CD4-positive, alpha-beta memory T cell (primary cell): Measurements from ENCODE around the gene EPB41. TPM values are rescaled to one million over a fixed set of nuclear protein-coding genes. Genes with fewer than 3 reads are reported as not detected.
A peak's percentile ranks its signal among the peaks of the same experiment; 100 is the strongest.

ENCODE experiments used
- CTCF ChIA-PET: fragments of 350-600 bp; sonication (Branson Sonifier 250); formaldehyde crosslinking; loops from one replicate; lab custom pipeline; 2021; ENCODE audit warnings: inconsistent platforms; ENCODE audit not compliant: partially characterized antibody; lab: Charles Lee
- POLR2A ChIA-PET: fragments of 350-600 bp; sonication (Branson Sonifier 250); formaldehyde crosslinking; loops from one replicate; lab custom pipeline; 2021; ENCODE audit not compliant: partially characterized antibody; lab: Charles Lee
- DNase-seq, 5 donors: peaks; one replicate each; pipeline versions ENCODE4 v3.0.0 to v3.0.0-alpha.2; 2020 to 2022; ENCODE audit warnings: mixed read lengths in 1 of 5
- H3K27ac ChIP-seq: one replicate; pipeline ENCODE4 v1.7.0; 2013; ENCODE audit warnings: low read depth, low read length
- H3K27me3 ChIP-seq: 2 replicates; pipeline ENCODE4 v1.7.0; 2013; ENCODE audit warnings: mild to moderate bottlenecking, low read length, moderate library complexity; ENCODE audit not compliant: insufficient read depth
- H3K36me3 ChIP-seq: 2 replicates; pipeline ENCODE4 v1.7.0; 2013; ENCODE audit warnings: mild to moderate bottlenecking, low read length, moderate library complexity; ENCODE audit not compliant: insufficient read depth
- H3K4me1 ChIP-seq: 2 replicates; pipeline ENCODE4 v1.7.0; 2013; ENCODE audit warnings: mild to moderate bottlenecking, low read length, moderate library complexity; ENCODE audit not compliant: insufficient read depth
- H3K4me3 ChIP-seq, 2 donors: one replicate each; pipeline ENCODE4 v1.7.0; 2013; ENCODE audit warnings: low read length in 2 of 2, mild to moderate bottlenecking in 1 of 2
- H3K9me3 ChIP-seq, 2 donors: one replicate each; pipeline ENCODE4 v1.7.0; 2013; ENCODE audit warnings: low read length in 2 of 2, control low read depth in 1 of 2; ENCODE audit not compliant: control insufficient read depth in 1 of 2
- H3K27ac Mint-ChIP-seq, 7 donors: one replicate each; pipeline ENCODE4 v1.8.0; 2020 to 2021; ENCODE audit warnings: mixed read lengths in 7 of 7, mild to moderate bottlenecking in 6 of 7, inconsistent platforms in 3 of 7, moderate library complexity in 3 of 7
- H3K27me3 Mint-ChIP-seq, 2 donors: one replicate each; pipeline ENCODE4 v1.8.0; 2020 to 2021; ENCODE audit warnings: mixed read lengths in 2 of 2
- H3K36me3 Mint-ChIP-seq, 2 donors: one replicate each; pipeline ENCODE4 v1.8.0; 2020 to 2021; ENCODE audit warnings: mixed read lengths in 2 of 2, inconsistent platforms in 1 of 2, mild to moderate bottlenecking in 1 of 2
- H3K4me1 Mint-ChIP-seq, 4 donors: one replicate each; pipeline ENCODE4 v1.8.0; 2020 to 2021; ENCODE audit warnings: mixed read lengths in 4 of 4, mild to moderate bottlenecking in 1 of 4
- H3K4me3 Mint-ChIP-seq, 8 donors: one replicate each; pipeline ENCODE4 v1.8.0; 2020 to 2021; ENCODE audit warnings: mixed read lengths in 8 of 8, mild to moderate bottlenecking in 7 of 8, moderate library complexity in 6 of 8, inconsistent platforms in 3 of 8
- H3K9me3 Mint-ChIP-seq, 8 donors: one replicate each; pipeline ENCODE4 v1.8.0; 2020 to 2021; ENCODE audit warnings: mixed read lengths in 8 of 8, mild to moderate bottlenecking in 5 of 8, inconsistent platforms in 3 of 8, moderate library complexity in 1 of 8
- intact Hi-C: fragments of 100-400 bp; cut with micrococcal nuclease; formaldehyde crosslinking; loops from one replicate; pipeline ENCODE4 v1.15.1; 2023
- polyA plus RNA-seq, 2 donors: library from polyadenylated mRNA; unstranded; fragments of 300-500 nt; fragmentation: Illumina TruSeq; gene quantifications; one replicate each; pipeline ENCODE4 v1.2.3, GENCODE V29; 2021
- total RNA-seq, 2 experiments: library from RNA; stranded (reverse); gene quantifications; one replicate each; pipeline ENCODE4 v1.2.3, GENCODE V29; 2021

Gene EPB41
- total and polyA plus RNA-seq, 4 experiments from 2014 or later = 56.1 to 321 (median 213) TPM

DNA sequence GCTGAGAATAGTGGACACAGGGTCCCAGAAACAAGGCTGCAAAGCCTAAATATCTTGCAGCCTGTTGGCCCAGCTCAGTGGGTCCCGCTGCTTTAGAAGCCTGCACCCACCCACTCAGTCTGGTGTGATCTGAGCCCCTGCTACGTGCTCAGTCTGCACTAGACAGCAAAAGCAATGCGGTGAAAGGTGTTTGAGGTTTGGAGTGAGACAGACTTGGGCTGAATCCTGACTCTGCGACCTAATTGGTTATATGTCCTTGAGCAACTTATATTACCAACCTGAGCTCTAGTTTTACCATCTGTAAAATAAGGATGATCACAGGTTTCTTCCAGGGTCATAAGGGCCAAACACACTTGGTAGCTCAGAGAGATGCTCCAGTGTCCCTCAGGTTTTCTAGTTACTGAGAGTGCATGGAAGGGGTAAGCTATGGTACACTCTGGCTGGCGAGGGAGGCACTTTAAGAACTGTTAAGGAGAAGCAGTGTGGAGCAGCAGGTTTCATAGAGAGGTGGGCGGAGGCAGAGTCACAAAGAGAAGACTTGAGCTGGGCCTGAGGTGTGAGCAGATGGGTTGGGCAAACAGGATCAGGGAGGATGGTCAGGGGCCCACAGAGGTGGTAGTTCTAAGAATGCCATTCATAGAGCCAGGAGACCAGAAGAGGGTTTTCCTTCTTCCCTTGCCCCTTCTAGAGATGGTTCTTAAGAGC lies 199.2 kb downstream of the EPB41 start:
- peaks cover 0 to 2% (median 0%) of the 10 kb centered on the region in 4 donors for H3K4me1 Mint-ChIP-seq
- peak overlapping the region in 2 of 7 donors; percentile 12 to 33 for H3K27ac Mint-ChIP-seq
- CTCF ChIA-PET = interaction anchor here (1.1 to 2.8 kb wide), 3 partner anchors 11 to 89 kb away, joined by 3 to 8 read pairs (median 3); no protein-coding TSS in a partner anchor
- intact Hi-C loops = no loop called here
- H3K4me3 ChIP-seq = no peak overlapping the region
- H3K27me3 Mint-ChIP-seq = no peaks in the 10 kb centered on the region
- H3K4me1 ChIP-seq = no peaks in the 10 kb centered on the region
- peak overlapping the region in 1 of 8 donors; percentile 23 for H3K4me3 Mint-ChIP-seq
- H3K9me3 Mint-ChIP-seq = peaks cover 0 to 2% (median 0%) of the 10 kb centered on the region in 8 donors
- no peak for DNase-seq
- H3K27ac ChIP-seq = no peak overlapping the region
- peaks cover 72 to 74% of the 10 kb centered on the region in 2 donors for H3K36me3 Mint-ChIP-seq
- no peaks in the 10 kb centered on the region for H3K27me3 ChIP-seq
- H3K9me3 ChIP-seq = no peaks in the 10 kb centered on the region
- POLR2A ChIA-PET = interaction anchor here (0.8 kb wide), 1 partner anchor 11 kb away, joined by 3 read pairs; no protein-coding TSS in a partner anchor
- peaks cover 71% of the 10 kb centered on the region for H3K36me3 ChIP-seq

DNA sequence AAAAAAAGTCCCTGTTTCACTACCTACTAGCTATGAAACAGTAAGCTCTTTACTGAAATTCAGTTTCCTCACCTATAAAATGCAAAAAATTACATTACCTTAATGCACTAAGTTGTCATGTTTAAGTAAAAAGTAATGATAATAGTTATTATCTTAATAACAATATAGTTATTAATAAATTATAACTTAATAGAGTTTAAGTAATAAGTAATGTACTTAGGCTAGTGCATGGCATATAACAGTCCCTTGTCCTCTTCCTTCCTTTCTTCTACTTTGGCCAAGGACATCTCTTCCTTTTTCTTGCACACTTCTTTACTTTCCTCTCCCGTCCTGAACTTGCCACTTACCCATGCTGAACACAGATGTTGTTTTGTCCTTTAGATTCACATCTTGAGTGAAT lies 200.3 kb downstream of the EPB41 start:
- DNase-seq = no peak
- intact Hi-C loops = no loop called here
- no peak overlapping the region for H3K27ac ChIP-seq
- Mint-ChIP-seq H3K27me3 (no peaks in the 10 kb centered on the region), H3K36me3 (peaks cover 75 to 79% of the 10 kb centered on the region in 2 donors), H3K4me1 (peaks cover 0 to 4% (median 0%) of the 10 kb centered on the region in 4 donors), H3K27ac (no peak overlapping the region), H3K4me3 (no peak overlapping the region), H3K9me3 (peaks cover 0 to 3% (median 0%) of the 10 kb centered on the region in 8 donors)
- peaks cover 65% of the 10 kb centered on the region for H3K36me3 ChIP-seq
- H3K4me1 ChIP-seq = no peaks in the 10 kb centered on the region
- no peak overlapping the region for H3K4me3 ChIP-seq
- H3K27me3 ChIP-seq = no peaks in the 10 kb centered on the region
- no peaks in the 10 kb centered on the region for H3K9me3 ChIP-seq
- CTCF ChIA-PET = interaction anchor here (1.1 to 2.8 kb wide), 3 partner anchors 10 to 88 kb away, joined by 3 to 8 read pairs (median 3); no protein-coding TSS in a partner anchor
- POLR2A ChIA-PET = interaction anchor here (0.8 kb wide), 1 partner anchor 10 kb away, joined by 3 read pairs; no protein-coding TSS in a partner anchor

DNA sequence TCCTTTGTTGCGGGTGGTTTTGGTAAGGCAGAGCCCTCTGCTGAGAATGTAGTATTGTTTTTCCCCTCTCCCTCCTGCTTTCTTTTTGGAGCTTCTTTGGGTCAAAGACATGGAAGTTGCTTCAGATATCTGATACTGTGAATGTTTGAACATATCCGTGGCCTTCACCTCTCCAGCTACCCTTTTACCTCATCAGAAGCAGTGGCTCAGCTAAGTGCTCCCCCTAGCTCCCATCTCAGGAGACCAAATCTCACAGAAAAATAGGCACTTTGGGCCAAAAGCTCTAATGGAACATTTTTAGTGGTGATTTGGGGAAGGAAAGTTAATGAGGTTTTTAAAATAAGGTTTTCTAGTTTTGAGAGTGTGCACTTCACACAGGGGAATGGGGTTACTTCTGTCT lies 203.0 kb downstream of the EPB41 start:
- DNase-seq = no peak
- Mint-ChIP-seq H3K36me3 (peaks cover 63 to 64% of the 10 kb centered on the region in 2 donors), H3K27me3 (peaks cover 0 to 4% of the 10 kb centered on the region in 2 donors), H3K9me3 (peaks cover 0 to 1% (median 0%) of the 10 kb centered on the region in 8 donors), H3K4me1 (peaks cover 0 to 12% (median 1%) of the 10 kb centered on the region in 4 donors), H3K27ac (peak overlapping the region in 1 of 7 donors; percentile 41), H3K4me3 (no peak overlapping the region)
- Histone ChIP-seq H3K27me3 (no peaks in the 10 kb centered on the region), H3K4me1 (peaks cover 13% of the 10 kb centered on the region), H3K4me3 (no peak overlapping the region), H3K27ac (no peak overlapping the region), H3K9me3 (no peaks in the 10 kb centered on the region), H3K36me3 (peaks cover 49% of the 10 kb centered on the region)
- CTCF ChIA-PET = interaction anchor here (1.0 to 1.5 kb wide), 2 partner anchors 11 to 85 kb away, joined by 3 to 4 read pairs; no protein-coding TSS in a partner anchor
- intact Hi-C loops = no loop called here
- POLR2A ChIA-PET = no interaction called here

DNA sequence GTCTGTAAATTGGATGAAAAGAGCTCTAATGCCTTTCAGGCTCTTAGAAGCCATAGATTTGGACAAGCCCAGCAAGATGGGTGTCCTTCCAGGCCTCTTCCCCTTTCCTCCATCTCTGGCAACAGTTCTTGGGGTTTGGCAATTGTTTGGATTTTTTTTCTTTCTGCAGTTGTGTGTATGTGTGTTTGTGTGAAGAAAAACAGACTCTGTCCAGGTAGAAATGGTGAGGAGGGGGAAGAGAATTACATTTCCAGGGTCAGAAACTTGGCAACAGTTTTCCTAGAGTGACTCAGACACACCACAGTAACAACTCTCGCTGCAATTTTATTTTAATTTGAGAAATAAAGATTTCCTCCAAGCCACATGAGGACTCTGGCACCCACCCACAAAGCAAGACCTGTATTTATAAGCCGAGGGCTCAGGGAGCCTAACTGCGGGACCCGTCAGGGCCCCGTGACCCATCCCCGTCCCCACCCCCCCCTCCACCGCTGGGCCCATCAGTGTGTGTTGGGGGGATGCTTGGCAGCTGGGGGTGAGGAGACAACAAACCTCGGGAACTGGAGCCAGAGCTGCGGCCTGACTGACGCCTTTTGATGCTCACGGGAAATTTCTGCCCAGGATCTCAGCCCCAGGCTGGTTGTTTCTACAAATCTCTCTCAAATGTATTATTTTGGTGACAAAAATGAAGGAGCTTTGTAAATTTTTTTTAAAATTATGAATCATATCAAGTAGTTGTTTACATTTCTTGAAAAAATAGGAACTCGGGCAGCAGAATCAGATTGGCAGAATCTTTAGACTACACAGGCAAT lies 205.0 kb downstream of the EPB41 start:
- H3K4me3 Mint-ChIP-seq = no peak overlapping the region
- peaks cover 0 to 1% (median 0%) of the 10 kb centered on the region in 8 donors for H3K9me3 Mint-ChIP-seq
- no peaks in the 10 kb centered on the region for H3K9me3 ChIP-seq
- ChIA-PET POLR2A (no interaction called here), CTCF (interaction anchor here (1.1 to 3.7 kb wide), 6 partner anchors 9 to 237 kb away, joined by 3 to 20 read pairs (median 5); no protein-coding TSS in a partner anchor)
- H3K27ac ChIP-seq = no peak overlapping the region
- peaks cover 30% of the 10 kb centered on the region for H3K36me3 ChIP-seq
- peaks cover 1 to 17% (median 4%) of the 10 kb centered on the region in 4 donors for H3K4me1 Mint-ChIP-seq
- no peak overlapping the region for H3K4me3 ChIP-seq
- no peak for DNase-seq
- H3K27me3 Mint-ChIP-seq = peaks cover 1 to 7% of the 10 kb centered on the region in 2 donors
- no peak overlapping the region for H3K27ac Mint-ChIP-seq
- H3K36me3 Mint-ChIP-seq = peaks cover 45% of the 10 kb centered on the region in 2 donors
- H3K27me3 ChIP-seq = no peaks in the 10 kb centered on the region
- H3K4me1 ChIP-seq = peaks cover 25% of the 10 kb centered on the region
- intact Hi-C loops = no loop called here

DNA sequence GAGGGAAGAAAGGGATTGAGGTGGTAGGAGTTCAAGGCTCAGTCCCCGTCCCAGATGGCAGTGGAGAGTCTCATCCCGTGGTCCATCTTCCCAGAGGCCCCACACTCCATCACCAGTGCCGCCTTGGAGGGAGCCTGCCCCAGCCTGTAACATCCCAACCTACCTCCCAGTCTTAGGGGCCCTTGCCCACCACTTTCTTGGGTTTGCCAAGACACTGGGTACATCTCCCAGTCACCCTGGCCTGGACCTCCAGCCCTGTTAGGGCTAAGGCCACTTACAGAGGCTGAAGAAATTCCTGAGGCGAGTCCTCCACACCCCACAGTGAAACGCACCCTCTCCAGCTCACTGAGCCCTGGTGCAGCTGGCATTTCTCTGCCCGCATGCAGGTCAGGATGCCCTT lies 206.0 kb downstream of the EPB41 start:
- intact Hi-C loops = loop anchor here (10.0 kb wide), 1 partner anchor 64 kb away; the partner anchor contains the start of gene SRSF4
- Mint-ChIP-seq H3K4me1 (peaks cover 1 to 18% (median 5%) of the 10 kb centered on the region in 4 donors), H3K27ac (peak overlapping the region in 2 of 7 donors; percentile 55 to 59), H3K36me3 (peaks cover 40 to 41% of the 10 kb centered on the region in 2 donors), H3K4me3 (peak overlapping the region in 6 of 8 donors; percentile 17 to 71 (median 36)), H3K9me3 (peaks cover 0 to 4% (median 0%) of the 10 kb centered on the region in 8 donors), H3K27me3 (peaks cover 1 to 9% of the 10 kb centered on the region in 2 donors)
- Histone ChIP-seq H3K4me3 (no peak overlapping the region), H3K9me3 (no peaks in the 10 kb centered on the region), H3K36me3 (peaks cover 27% of the 10 kb centered on the region), H3K27me3 (no peaks in the 10 kb centered on the region), H3K4me1 (peaks cover 25% of the 10 kb centered on the region), H3K27ac (no peak overlapping the region)
- CTCF ChIA-PET = interaction anchor here (1.1 to 3.7 kb wide), 6 partner anchors 10 to 238 kb away, joined by 3 to 20 read pairs (median 5); no protein-coding TSS in a partner anchor
- POLR2A ChIA-PET = interaction anchor here (1.0 kb wide), 1 partner anchor 14 kb away, joined by 4 read pairs; no protein-coding TSS in a partner anchor
- no peak for DNase-seq

DNA sequence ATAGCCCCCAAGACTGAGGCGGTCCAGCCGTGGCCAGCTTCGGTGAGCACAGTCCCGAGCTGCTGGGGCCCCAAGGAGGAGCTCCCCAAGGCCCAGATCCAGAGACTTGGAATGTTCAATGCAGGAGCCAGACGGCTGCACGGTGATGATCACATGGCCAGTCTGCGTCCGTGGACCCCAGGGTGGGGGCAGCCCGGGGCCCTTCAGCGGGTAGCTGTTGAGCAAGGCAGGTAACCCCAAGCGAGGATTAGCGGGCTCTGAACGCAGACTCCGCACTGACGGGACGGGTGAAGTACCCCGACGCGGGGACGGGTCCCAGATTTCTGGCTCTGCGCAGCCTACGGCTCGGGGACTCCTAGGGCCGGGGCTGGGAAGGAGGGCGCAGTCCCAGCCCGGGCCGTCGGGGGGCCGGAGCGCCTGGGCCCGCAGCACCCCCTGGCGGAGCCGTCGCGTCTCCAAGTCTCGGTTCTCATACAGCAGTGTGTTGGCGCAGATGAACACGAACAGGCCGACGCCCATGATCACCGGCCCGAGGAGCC lies 206.6 kb downstream of the EPB41 start:
- ChIA-PET POLR2A (interaction anchor here (1.0 to 1.6 kb wide), 2 partner anchors 14 to 61 kb away, joined by 4 to 9 read pairs; partner anchors contain the start of gene SRSF4), CTCF (interaction anchor here (1.1 to 3.7 kb wide), 8 partner anchors 10 to 239 kb away, joined by 3 to 20 read pairs (median 4); no protein-coding TSS in a partner anchor)
- Histone ChIP-seq H3K9me3 (no peaks in the 10 kb centered on the region), H3K27ac (no peak overlapping the region), H3K27me3 (no peaks in the 10 kb centered on the region), H3K36me3 (peaks cover 21% of the 10 kb centered on the region), H3K4me3 (no peak overlapping the region), H3K4me1 (peaks cover 25% of the 10 kb centered on the region)
- peaks cover 5 to 15% of the 10 kb centered on the region in 2 donors for H3K27me3 Mint-ChIP-seq
- no peak overlapping the region for H3K27ac Mint-ChIP-seq
- peaks cover 3 to 21% (median 10%) of the 10 kb centered on the region in 4 donors for H3K4me1 Mint-ChIP-seq
- peaks cover 34 to 37% of the 10 kb centered on the region in 2 donors for H3K36me3 Mint-ChIP-seq
- H3K9me3 Mint-ChIP-seq = peaks cover 0 to 5% (median 0%) of the 10 kb centered on the region in 8 donors
- intact Hi-C loops = loop anchor here (1.0 to 10.0 kb wide), 3 partner anchors 64 to 239 kb away; partner anchors contain the start of gene SRSF4
- H3K4me3 Mint-ChIP-seq = peak overlapping the region in 4 of 8 donors; percentile 17 to 41 (median 33)
- peak; percentile 55 to 68 (median 63) for DNase-seq
